Uterus (tissue), 4 donors: Measurements from ENCODE around the gene SLC6A7. TPM values are rescaled to one million over a fixed set of nuclear protein-coding genes. Genes with fewer than 3 reads are reported as not detected.

Source experiments
- DNase-seq, 2 donors: peaks; one replicate each; pipeline ENCODE4 v3.0.0-alpha.2; 2019 to 2020
- H3K27ac ChIP-seq, 2 donors: fragments of 200-600 bp; sonication (generic); 1 replicate in 1 of 2; 2 replicates in 1 of 2; pipeline ENCODE4 v1.5.1; 2016 to 2018
- H3K27me3 ChIP-seq, 2 donors: fragments of 200-600 bp; sonication (generic); one replicate each; pipeline ENCODE4 v1.5.1; 2018 to 2019; ENCODE audit warnings: control low read depth in 1 of 2
- H3K36me3 ChIP-seq, 2 donors: fragments of 200-600 bp; sonication (generic); one replicate each; pipeline ENCODE4 v1.5.1; 2019; ENCODE audit warnings: control low read depth in 1 of 2
- H3K4me1 ChIP-seq, 2 donors: fragments of 200-600 bp; sonication (generic); one replicate each; pipeline ENCODE4 v1.5.1; 2018 to 2019; ENCODE audit warnings: control low read depth in 1 of 2
- H3K4me3 ChIP-seq, 2 donors: fragments of 200-600 bp; sonication (generic); 1 replicate in 1 of 2; 2 replicates in 1 of 2; pipeline ENCODE4 v1.5.1; 2018 to 2019; ENCODE audit warnings: mild to moderate bottlenecking in 1 of 2
- H3K9me3 ChIP-seq, 2 donors: fragments of 200-600 bp; sonication (generic); one replicate each; pipeline ENCODE4 v1.5.1; 2019; ENCODE audit warnings: control low read depth in 1 of 2
- CTCF ChIP-seq, 4 experiments: fragments of 200-600 bp in 2 of 4; fragments of 450-650 bp in 2 of 4; sonication (generic) in 2 of 4; IDR thresholded peaks; one replicate each; pipeline ENCODE4 v1.5.1; 2016 to 2019; ENCODE audit warnings: antibody characterized with exemption in 4 of 4, mild to moderate bottlenecking in 2 of 4, moderate library complexity in 1 of 4
- POLR2A ChIP-seq, 2 donors: fragments of 450-650 bp; IDR thresholded peaks; one replicate each; pipeline ENCODE4 v1.6.1; 2016; ENCODE audit warnings: antibody characterized with exemption in 2 of 2, mild to moderate bottlenecking in 1 of 2, moderate library complexity in 1 of 2
- intact Hi-C: fragments of 100-400 bp; cut with DNase I; formaldehyde crosslinking; loops from one replicate; pipeline ENCODE4 v1.15.1; 2023; ENCODE audit warnings: low total_unique reads
- total RNA-seq, 4 donors: library from RNA; depleted of rRNA in 3 of 4; stranded (reverse); fragments of >200 nt in 3 of 4; gene quantifications; one replicate each; pipeline versions ENCODE4 v1.1.0 to v1.2.4, GENCODE V29; 2014 to 2023
- donor health status: DM: yes; HTN: yes; CAD: no.

The SLC6A7 gene
- total RNA-seq, 4 donors from 2014 or later, result not detected

DNA sequence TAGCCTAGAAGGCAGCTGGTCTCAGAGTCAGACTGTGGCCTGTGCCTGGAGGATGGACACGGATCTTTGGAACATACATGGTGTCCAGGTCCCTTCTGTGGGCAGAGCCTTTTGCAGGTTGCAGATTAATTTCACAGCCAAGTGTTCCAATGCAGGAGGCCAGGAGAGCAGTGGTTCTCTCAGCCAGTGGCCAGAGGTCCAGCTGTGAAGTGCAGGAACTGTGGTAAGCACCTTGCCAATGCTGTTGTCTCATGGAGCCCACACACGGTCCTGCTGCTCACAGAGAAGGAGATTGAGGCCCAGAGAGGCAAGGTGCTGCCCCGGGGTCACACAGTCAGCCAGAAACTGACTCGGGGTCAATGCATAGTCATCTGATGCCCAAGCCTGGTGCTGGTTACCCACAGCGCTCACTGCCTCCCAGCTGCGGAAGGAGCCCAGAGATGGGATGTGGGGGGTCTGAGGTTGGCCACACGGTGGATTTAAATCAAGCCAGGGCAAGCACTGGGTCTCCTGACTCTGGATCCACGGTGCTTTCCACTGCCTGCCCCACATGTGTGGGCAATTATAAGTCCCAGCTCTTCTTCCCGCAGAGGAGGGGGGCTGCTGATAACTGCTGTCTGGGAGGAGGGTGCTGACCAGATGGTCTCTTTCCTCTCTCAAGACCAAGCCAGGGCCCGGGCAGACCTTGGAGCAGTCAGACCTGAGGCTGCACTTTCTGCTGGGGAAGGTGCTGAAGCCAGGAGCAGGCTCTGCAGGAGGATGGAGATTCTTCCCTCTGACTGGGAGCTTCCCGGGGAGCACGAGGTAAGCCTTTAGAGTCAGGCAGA lies 37.0 kb upstream of the SLC6A7 start:
- Histone ChIP-seq H3K4me1 (peaks cover 7% of the 10 kb centered on the region in 2 donors), H3K4me3 (peak overlapping the region; percentile 78 to 86), H3K27ac (peak overlapping the region; percentile 97 to 99), H3K9me3 (no peaks in the 10 kb centered on the region), H3K27me3 (no peaks in the 10 kb centered on the region), H3K36me3 (no peaks in the 10 kb centered on the region)
- intact Hi-C loops, result no loop called here
- no peak for TF ChIP-seq CTCF (IDR thresholded peaks at IDR 0.05)
- no peak for TF ChIP-seq POLR2A (IDR thresholded peaks at IDR 0.05)
- DNase-seq, result no peak

DNA sequence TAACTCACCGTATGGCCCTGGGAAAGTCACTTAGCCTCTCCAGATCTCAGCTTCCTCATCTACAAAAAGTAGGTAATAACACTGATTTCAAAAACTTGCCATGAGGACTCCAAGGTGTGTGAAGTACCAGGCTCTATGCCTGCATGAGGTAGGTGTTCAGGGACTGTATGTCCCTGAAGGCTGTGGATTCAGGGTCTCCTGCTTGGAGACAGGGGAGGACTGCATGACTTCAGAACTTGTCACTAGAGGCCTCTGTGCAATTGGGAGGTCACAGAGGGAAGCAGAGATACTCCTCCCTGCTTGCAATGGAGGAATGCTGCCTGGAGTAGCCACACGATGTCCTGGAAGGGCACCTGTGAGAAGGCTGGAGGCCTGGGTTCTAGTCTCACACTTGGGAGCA lies 36.4 kb upstream of the SLC6A7 start:
- no peak for TF ChIP-seq CTCF (IDR thresholded peaks at IDR 0.05)
- no peak for TF ChIP-seq POLR2A (IDR thresholded peaks at IDR 0.05)
- H3K4me3 ChIP-seq, result peak overlapping the region; percentile 78 to 86
- intact Hi-C loops, result no loop called here
- peak overlapping the region; percentile 97 to 99 for H3K27ac ChIP-seq
- H3K36me3 ChIP-seq, result no peaks in the 10 kb centered on the region
- no peak for DNase-seq
- no peaks in the 10 kb centered on the region for H3K9me3 ChIP-seq
- H3K27me3 ChIP-seq, result no peaks in the 10 kb centered on the region
- peaks cover 5 to 13% of the 10 kb centered on the region in 2 donors for H3K4me1 ChIP-seq

GRCh38 chr5:150153957-150154617 lies 35.8 kb upstream of the SLC6A7 start:
- no peaks in the 10 kb centered on the region for H3K27me3 ChIP-seq
- H3K27ac ChIP-seq, result peak overlapping the region; percentile 97 to 99
- H3K4me1 ChIP-seq, result peaks cover 0 to 13% of the 10 kb centered on the region in 2 donors
- intact Hi-C loops, result no loop called here
- H3K9me3 ChIP-seq, result no peaks in the 10 kb centered on the region
- H3K4me3 ChIP-seq, result peak overlapping the region; percentile 78 to 86
- H3K36me3 ChIP-seq, result no peaks in the 10 kb centered on the region
- TF ChIP-seq CTCF (IDR thresholded peaks at IDR 0.05) (peak in 1 of 4 experiments; percentile 15), POLR2A (IDR thresholded peaks at IDR 0.05) (peak in 1 of 2 donors; percentile 33)
- DNase-seq, result peak in 1 of 2 donors; percentile 64

DNA sequence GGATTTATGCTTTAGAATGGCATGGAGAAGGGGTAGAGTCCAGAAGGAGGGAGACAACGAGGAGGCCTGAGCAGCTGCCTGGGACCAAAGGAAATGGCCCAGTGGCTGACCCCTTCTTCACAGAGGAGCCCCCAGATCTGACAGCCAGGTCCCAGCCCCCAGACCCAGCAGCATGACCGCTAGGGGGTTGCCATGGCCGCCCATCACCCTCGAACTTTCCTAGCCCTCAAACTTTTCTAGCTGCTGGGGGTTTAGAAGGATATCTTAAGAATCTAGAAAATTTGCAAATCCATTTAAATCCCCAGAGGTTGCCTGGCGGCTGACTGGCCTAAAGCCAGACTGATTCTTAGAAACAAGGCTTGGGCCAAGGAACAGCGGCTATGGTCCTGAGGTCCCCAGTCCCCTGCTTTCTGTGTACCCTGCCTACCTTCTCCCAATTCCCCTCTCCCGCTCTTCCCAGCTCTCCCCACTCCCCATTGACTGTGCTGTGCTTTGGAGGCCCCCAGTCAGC lies 35.2 kb upstream of the SLC6A7 start:
- H3K27ac ChIP-seq, result peak overlapping the region; percentile 97 to 99
- DNase-seq, result no peak
- H3K4me3 ChIP-seq, result peak overlapping the region; percentile 78 to 86
- no peaks in the 10 kb centered on the region for H3K36me3 ChIP-seq
- intact Hi-C loops, result no loop called here
- H3K9me3 ChIP-seq, result no peaks in the 10 kb centered on the region
- TF ChIP-seq CTCF (IDR thresholded peaks at IDR 0.05) (no peak), POLR2A (IDR thresholded peaks at IDR 0.05) (peak in 1 of 2 donors; percentile 2)
- H3K4me1 ChIP-seq, result peaks cover 0 to 14% of the 10 kb centered on the region in 2 donors
- H3K27me3 ChIP-seq, result no peaks in the 10 kb centered on the region
